Testis (tissue), 2 donors: Measurements from ENCODE around the gene SGPL1.

Experiments
- POLR2A ChIP-seq: fragments of 450-650 bp; IDR thresholded peaks from one replicate; pipeline ENCODE4 v1.6.1; 2017; ENCODE audit warnings: antibody characterized with exemption, mild to moderate bottlenecking, moderate library complexity
- TF ChIP-seq, protein P1 (sequence below), 3 experiments: fragments of 450-650 bp in 2 of 3; fragments of 200-600 bp in 1 of 3; sonication (generic) in 1 of 3; IDR thresholded peaks; one replicate each; pipeline ENCODE4 v1.5.1; 2016 to 2019; ENCODE audit warnings: antibody characterized with exemption in 3 of 3, mild to moderate bottlenecking in 2 of 3, moderate library complexity in 1 of 3

DNA sequence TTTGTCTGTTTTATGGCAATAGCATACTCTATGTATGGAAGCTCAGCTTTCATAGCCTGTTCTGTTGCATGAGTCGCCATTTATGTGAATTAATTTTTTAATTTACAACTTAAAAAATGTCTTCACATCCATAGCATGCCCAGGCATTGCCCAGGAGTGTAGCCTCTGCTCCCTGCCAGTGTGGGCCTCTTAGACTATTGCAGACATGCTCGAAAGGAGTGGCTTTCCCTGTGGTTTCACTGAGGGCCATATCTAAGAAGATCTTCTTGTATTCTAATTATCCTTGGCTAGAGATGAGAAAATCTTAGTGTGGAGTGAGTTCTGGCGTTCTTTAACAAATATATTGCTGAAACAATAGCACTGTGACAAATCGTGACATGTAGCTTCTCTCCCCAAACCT lies 37.3 kb downstream of the SGPL1 start:
- TF ChIP-seq, protein P1, sequence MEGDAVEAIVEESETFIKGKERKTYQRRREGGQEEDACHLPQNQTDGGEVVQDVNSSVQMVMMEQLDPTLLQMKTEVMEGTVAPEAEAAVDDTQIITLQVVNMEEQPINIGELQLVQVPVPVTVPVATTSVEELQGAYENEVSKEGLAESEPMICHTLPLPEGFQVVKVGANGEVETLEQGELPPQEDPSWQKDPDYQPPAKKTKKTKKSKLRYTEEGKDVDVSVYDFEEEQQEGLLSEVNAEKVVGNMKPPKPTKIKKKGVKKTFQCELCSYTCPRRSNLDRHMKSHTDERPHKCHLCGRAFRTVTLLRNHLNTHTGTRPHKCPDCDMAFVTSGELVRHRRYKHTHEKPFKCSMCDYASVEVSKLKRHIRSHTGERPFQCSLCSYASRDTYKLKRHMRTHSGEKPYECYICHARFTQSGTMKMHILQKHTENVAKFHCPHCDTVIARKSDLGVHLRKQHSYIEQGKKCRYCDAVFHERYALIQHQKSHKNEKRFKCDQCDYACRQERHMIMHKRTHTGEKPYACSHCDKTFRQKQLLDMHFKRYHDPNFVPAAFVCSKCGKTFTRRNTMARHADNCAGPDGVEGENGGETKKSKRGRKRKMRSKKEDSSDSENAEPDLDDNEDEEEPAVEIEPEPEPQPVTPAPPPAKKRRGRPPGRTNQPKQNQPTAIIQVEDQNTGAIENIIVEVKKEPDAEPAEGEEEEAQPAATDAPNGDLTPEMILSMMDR (IDR thresholded peaks at IDR 0.05): no peak
- TF ChIP-seq POLR2A: no peak
